Hematopoietic multipotent progenitor cell treated with erythropoietin and hydrocortisone succinate and interleukin-3 and kit ligand, for 15 days (in vitro differentiated cells): Measurements from ENCODE around the gene TIGIT.
A peak's percentile ranks its signal among the peaks of the same experiment; 100 is the strongest.
"Not testable (repeated sequence)": the region's sequence is repeated elsewhere in the genome, so short reads cannot be mapped to it uniquely, and the experiment has no call there.

ENCODE experiments used
- DNase-seq: peaks from one replicate; pipeline ENCODE4 v3.0.0-alpha.2; 2015; ENCODE audit warnings: low spot score

Gene TIGIT

DNA sequence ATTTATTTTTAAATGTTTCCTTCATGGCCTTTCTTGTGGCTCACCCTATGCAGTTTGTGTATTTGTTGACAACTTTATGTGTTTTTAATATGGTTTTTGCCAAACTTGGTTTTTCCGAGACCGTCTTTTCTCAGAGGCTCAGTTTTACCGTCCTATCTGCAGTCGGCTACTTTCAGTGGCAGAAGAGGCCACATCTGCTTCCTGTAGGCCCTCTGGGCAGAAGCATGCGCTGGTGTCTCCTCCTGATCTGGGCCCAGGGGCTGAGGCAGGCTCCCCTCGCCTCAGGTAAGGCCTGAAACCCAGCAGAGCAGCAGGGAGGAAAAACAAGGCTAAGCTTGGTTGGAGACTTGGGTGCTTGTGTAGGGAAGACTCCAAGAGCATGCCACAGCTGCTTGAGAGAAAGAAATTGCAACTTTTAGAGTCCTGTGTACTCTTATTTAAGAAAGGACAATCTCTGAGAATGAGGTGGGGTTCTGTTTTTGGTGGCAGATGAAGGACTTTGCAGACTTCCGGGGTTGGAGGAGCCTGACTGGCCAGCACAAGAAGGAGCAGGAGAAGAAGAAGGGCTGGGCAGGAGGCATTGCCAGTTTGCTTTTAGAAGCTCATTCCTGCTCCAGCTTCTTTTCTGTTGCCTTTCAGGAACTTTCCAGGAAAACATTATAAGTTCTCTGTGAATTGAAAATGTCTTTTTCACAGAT is at the start of gene TIGIT:
TSS of gene TIGIT (plus strand) at position 191 of the 698 bp plus-strand sequence. CDS start at position 225, 34 bp downstream.
- no peak for DNase-seq

- DNase-seq: no peak
These were observed 40.9 kb upstream of the TIGIT start for GRCh38 chr3:114252954-114253353.

DNA sequence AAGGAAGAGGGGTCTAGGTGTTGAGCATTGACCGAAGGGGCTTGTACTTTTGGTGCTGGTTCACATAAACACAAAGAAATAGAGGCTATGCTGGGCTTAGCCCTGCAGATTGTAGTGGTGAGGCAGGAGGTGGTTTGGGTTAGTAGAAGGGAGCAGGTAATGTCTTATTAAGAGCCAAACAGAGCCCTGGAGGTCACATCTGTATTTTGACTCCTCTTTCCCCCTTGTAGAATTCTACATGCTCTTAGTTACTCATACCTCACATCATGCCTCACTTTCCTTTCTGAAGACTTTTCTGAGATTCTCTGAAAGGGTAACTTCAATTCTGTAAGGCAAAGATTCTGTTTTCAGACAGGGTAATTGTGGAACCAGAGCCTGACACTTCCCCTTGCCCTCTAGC is 40.3 kb upstream of the TIGIT start:
- DNase-seq: no peak

GRCh38 chr3:114259566-114259965 is 34.3 kb upstream of the TIGIT start:
- no peak for DNase-seq

DNA sequence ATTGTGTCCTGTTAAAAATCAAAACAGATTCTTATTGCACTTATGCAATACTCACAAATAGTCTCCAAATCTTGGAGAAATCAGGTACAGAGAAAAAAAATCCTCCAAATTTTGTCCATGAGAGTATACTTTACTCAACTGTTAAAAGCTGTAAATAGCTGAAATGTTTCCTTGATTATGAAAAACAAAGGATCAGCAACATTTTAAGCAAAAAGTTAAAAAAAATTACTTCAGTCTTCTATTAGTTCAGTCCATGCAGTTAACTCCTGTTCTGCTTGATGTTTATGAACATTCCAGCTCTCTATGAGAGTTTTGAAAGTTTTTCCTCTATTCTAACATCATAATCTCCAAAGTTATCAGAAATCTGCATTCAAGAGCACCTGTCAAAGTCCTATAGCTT is 33.7 kb upstream of the TIGIT start:
- DNase-seq: no peak

GRCh38 chr3:114270019-114270418 is 23.8 kb upstream of the TIGIT start:
- DNase-seq: no peak

DNA sequence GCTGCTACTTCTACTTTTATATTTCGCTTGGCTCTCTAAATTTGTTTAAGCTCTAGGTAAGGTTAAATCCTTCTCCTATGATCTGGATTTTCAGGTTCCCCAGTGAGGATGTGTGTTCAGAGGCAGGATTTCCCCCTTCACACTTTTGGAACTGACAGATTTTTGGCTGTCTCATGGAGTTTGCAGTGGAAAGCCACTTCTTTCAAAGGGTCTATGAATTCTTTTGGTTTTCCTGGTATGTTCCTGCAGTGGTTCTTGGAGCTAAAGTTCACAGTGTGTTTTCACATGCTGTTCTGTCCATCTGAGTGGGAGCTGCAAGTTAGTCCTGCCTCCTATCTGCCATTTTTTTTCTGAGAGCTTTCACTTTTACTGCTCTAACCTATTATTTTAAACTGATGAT is 21.6 kb upstream of the TIGIT start:
- no peak for DNase-seq

DNA sequence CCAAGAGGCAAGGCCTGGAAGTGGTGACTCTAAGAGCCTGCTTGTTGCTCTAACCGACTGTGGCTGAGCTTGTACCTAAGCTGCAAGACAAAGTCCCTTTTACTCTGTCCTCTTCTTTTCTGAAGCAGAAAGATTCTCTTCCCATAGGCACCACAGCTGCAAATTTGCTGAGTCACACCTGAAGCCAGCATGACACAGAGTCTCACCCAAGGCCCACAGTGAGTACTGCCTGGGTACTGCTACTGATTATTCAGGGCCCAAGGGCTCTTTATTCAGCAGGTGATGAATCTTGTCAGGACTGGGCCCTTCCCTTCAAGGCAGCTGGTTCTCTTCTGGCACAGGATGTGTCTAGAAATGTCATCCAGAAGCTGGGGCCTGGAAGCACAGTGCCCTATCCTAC is 18.9 kb upstream of the TIGIT start:
- peak; percentile 5 for DNase-seq

- DNase-seq: not testable (repeated sequence)
These were observed 17.0 kb upstream of the TIGIT start for GRCh38 chr3:114276856-114277255.

DNA sequence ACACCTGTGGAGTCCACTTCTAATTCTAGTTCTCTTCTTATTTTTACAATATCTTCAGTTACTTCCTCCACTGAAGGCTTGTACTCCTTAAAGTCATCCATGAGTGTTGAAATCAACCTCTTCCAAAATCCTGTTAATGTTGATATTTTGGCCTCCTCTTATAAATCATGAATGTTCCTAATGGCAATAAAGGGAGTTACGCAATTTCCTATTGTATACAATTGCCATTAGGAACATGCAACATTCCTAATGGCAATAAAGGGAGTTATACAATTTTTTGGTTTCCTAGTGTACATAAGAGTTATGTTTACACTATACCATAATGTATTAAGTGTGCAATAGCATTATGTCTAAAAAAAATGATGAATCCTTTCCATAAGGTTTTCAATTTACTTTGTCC is 9.2 kb upstream of the TIGIT start:
- DNase-seq: no peak

DNA sequence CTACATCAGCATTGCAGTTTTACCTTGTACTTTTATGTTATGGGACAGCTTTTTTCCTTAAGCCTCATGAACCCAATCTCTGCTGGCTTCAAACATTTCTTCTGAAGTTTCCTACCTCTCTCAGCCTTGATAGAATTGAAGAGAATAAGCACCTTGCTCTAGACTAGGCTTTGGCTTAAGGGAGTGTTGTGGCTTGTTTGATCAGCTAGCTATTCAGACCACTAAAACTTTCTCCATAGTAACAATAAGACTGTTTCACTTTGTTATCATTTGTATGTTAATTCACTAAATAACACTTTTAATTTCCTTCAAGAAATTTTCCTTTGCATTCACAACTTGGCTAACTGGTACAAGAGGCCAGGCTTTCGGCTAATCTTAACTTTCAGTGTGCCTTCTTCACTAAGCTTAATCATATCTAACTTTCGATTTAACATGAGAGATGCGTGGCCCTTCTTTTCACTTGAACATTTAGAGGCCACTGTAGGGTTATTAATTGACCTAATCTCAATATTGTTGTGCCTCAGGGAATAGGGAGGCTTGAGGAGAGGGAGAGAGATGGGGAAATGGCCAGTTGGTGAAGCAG is 8.1 kb upstream of the TIGIT start:
- DNase-seq: no peak

- no peak for DNase-seq
These were observed 7.6 kb upstream of the TIGIT start for GRCh38 chr3:114286266-114286665.

GRCh38 chr3:114290911-114291901 is 2.6 kb upstream of the TIGIT start:
- peak; percentile 52 for DNase-seq

- DNase-seq: no peak
These were observed 1.2 kb downstream of the TIGIT start for GRCh38 chr3:114294940-114295480.

- DNase-seq: no peak
These were observed 2.1 kb downstream of the TIGIT start for GRCh38 chr3:114295946-114296345.

GRCh38 chr3:114299421-114299820 is 5.6 kb downstream of the TIGIT start:
- DNase-seq: no peak

DNA sequence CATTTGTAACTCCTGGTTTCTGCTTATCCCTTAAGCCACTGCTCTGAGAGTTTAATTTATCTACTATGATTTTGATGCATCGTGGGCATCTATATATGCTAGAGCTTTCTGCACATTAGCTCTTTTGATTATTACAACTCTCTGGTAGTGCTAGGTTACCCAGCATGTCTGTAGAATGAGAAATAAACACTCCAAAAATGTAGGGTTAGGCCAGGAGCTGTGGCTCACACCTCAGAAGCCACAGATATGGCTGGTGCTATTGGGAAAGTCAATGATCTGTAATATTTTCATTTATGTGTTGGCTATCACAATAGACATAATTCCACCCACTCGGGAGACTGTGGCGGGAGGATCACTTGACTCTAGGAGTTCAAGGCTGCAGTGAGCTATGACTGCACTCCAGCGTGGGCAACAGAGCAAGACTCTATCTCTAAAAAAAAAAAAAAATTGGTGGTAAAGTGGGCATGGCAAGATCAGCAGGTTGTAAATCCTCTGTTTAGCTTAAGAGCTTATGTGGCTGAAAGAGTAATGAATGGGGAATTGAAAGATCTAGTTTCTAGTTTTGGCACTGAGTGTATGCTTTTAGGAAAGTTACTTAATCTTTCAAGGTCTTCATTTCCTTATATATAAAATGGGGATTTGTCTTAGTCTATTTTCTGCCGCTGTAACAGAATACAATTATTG is 6.3 kb downstream of the TIGIT start:
- DNase-seq: no peak

DNA sequence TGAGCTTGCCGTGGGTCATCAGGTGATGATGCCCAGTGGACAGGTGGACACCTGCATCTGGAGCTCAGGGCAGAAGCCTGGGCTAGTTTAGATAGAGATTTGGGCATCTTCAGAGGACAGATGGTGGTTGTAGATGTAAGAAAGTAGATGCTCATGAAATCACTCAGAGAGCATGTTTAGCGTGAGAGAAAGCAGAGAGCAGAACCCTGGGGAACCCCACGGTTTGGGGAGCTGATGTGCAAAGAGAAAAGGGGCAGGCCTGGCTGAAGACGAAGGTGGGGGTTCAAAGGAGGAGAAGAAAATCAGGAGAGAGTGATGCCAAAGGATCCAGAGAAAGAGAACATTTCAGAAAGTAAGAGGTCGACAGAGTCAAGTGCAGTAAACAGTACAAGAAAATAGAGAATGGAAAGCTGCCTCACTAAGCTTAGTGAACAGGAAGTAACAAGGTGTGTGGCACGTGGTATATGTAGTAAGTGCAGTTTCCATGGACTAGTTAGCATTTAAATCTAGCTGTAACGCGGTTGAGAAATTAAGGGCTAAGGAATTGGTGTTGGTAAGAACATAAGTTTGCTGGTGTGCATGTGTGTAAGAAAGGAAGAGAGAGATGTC is 13.5 kb downstream of the TIGIT start:
- no peak for DNase-seq

GRCh38 chr3:114307832-114308231 is 14.0 kb downstream of the TIGIT start:
- no peak for DNase-seq

- DNase-seq: no peak
These were observed 14.5 kb downstream of the TIGIT start for GRCh38 chr3:114308377-114308776.

- no peak for DNase-seq
These were observed 15.0 kb downstream of the TIGIT start for GRCh38 chr3:114308830-114309229.
